Neuronal stem cell (in vitro differentiated cells): ENCODE data around the gene KCTD21.

Source experiments
- DNase-seq: peaks from one replicate; pipeline ENCODE4 v3.0.0-alpha.2; 2013; ENCODE audit warnings: low spot score
- H2AFZ ChIP-seq: one replicate; pipeline ENCODE4 v1.6.1; 2013; ENCODE audit warnings: mild to moderate bottlenecking, low read length, inconsistent platforms
- H2AK5ac ChIP-seq: 2 replicates; pipeline ENCODE4 v1.6.1; 2013; ENCODE audit warnings: low read depth, mild to moderate bottlenecking, inconsistent platforms, low read length, moderate library complexity, mixed read lengths
- H2BK120ac ChIP-seq: 2 replicates; pipeline ENCODE4 v1.6.1; 2013; ENCODE audit warnings: low read depth, mild to moderate bottlenecking, inconsistent platforms, low read length, moderate library complexity, mixed read lengths
- H2BK12ac ChIP-seq: one replicate; pipeline ENCODE4 v1.6.1; 2013; ENCODE audit warnings: low read length, inconsistent platforms
- H2BK15ac ChIP-seq: 2 replicates; pipeline ENCODE4 v1.6.1; 2013; ENCODE audit warnings: mild to moderate bottlenecking, low read length, inconsistent platforms, mixed read lengths
- H2BK5ac ChIP-seq: one replicate; pipeline ENCODE4 v1.6.1; 2013; ENCODE audit warnings: inconsistent platforms, mild to moderate bottlenecking, low read length, moderate library complexity
- H3K14ac ChIP-seq: one replicate; pipeline ENCODE4 v1.6.1; 2013; ENCODE audit warnings: low read length, inconsistent platforms
- H3K18ac ChIP-seq: 2 replicates; pipeline ENCODE4 v1.6.1; 2013; ENCODE audit warnings: low read length, inconsistent platforms
- H3K23ac ChIP-seq: 2 replicates; pipeline ENCODE4 v1.6.1; 2013; ENCODE audit warnings: low read depth, mild to moderate bottlenecking, mixed read lengths, low read length, inconsistent platforms; ENCODE audit not compliant: poor library complexity
- H3K27ac ChIP-seq: replicated peaks from 3 replicates; pipeline ENCODE4 v1.5.1; 2013; ENCODE audit warnings: low read length, inconsistent platforms
- H3K27me3 ChIP-seq, 3 experiments: 2 replicates each; pipeline ENCODE4 v1.6.1; 2013; ENCODE audit warnings: low read length in 3 of 3, mild to moderate bottlenecking in 2 of 3, inconsistent platforms in 1 of 3, low read depth in 1 of 3, mixed read lengths in 1 of 3, moderate library complexity in 1 of 3; ENCODE audit not compliant: control insufficient read depth in 3 of 3, insufficient read depth in 3 of 3
- H3K36me3 ChIP-seq, 2 donors: replicated peaks in 1 of 2; 2 replicates each; pipeline ENCODE4 v1.6.1; 2013; ENCODE audit warnings: low read length in 2 of 2; ENCODE audit not compliant: control insufficient read depth in 2 of 2, insufficient read depth in 2 of 2
- H3K4ac ChIP-seq: 2 replicates; pipeline ENCODE4 v1.6.1; 2013; ENCODE audit warnings: inconsistent platforms, mild to moderate bottlenecking, low read length, moderate library complexity
- H3K4me1 ChIP-seq, 2 donors: 1 replicate in 1 of 2; 2 replicates in 1 of 2; pipeline ENCODE4 v1.6.1; 2013; ENCODE audit warnings: low read length in 2 of 2, low read depth in 1 of 2; ENCODE audit not compliant: control insufficient read depth in 2 of 2, insufficient read depth in 1 of 2
- H3K4me2 ChIP-seq: one replicate; pipeline ENCODE4 v1.6.1; 2013; ENCODE audit warnings: mild to moderate bottlenecking, low read length, inconsistent platforms; ENCODE audit not compliant: insufficient read depth, poor library complexity, severe bottlenecking
- H3K4me3 ChIP-seq, 2 donors: 2 replicates each; pipeline ENCODE4 v1.5.1; 2013; ENCODE audit warnings: low read length in 2 of 2, mild to moderate bottlenecking in 2 of 2, inconsistent platforms in 1 of 2, moderate library complexity in 1 of 2
- H3K79me1 ChIP-seq: one replicate; pipeline ENCODE4 v1.6.1; 2013; ENCODE audit warnings: low read depth, mild to moderate bottlenecking, inconsistent platforms, low read length, moderate library complexity
- H3K9ac ChIP-seq: one replicate; pipeline ENCODE4 v1.6.1; 2013; ENCODE audit warnings: mild to moderate bottlenecking, low read depth, low read length, inconsistent platforms; ENCODE audit not compliant: poor library complexity
- H3K9me3 ChIP-seq, 2 donors: replicated peaks in 1 of 2; 2 replicates each; pipeline versions ENCODE3 to v1.6.1; 2013; ENCODE audit warnings: low read length in 2 of 2, mild to moderate bottlenecking in 2 of 2, inconsistent platforms in 1 of 2, low read depth in 1 of 2, mixed read lengths in 1 of 2, moderate library complexity in 1 of 2; ENCODE audit not compliant: control insufficient read depth in 2 of 2, insufficient read depth in 1 of 2
- H4K8ac ChIP-seq: one replicate; pipeline ENCODE4 v1.6.1; 2013; ENCODE audit warnings: low read depth, mild to moderate bottlenecking, inconsistent platforms, low read length, moderate library complexity
- H4K91ac ChIP-seq: one replicate; pipeline ENCODE4 v1.6.1; 2013; ENCODE audit warnings: low read length, low read depth, mild to moderate bottlenecking, inconsistent platforms; ENCODE audit not compliant: poor library complexity
- WGBS, 2 donors: extraction: QIAGEN DNeasy Blood & Tissue Kit; methylation state at CpG; one replicate each; pipeline ENCODE4 v1.1.7; 2013; ENCODE audit warnings: missing lambda C conversion rate in 2 of 2, mixed read lengths in 1 of 2; ENCODE audit not compliant: insufficient read length in 2 of 2, insufficient replicate concordance in 1 of 2; ENCODE audit errors: extremely low coverage in 2 of 2; 5-methylcytosine and 5-hydroxymethylcytosine counted together

KCTD21 gene

GRCh38 chr11:78138694-78139421, 49.6 kb downstream of the KCTD21 start:
- H3K36me3 ChIP-seq: peaks cover 9 to 72% of the 10 kb centered on the region in 2 donors
- H3K23ac ChIP-seq: no peak overlapping the region
- H3K4me1 ChIP-seq: peaks cover 5 to 8% of the 10 kb centered on the region in 2 donors
- peak; percentile 3 for DNase-seq
- peaks cover 6% of the 10 kb centered on the region for H3K79me1 ChIP-seq
- H2BK5ac ChIP-seq: no peak overlapping the region
- H2BK12ac ChIP-seq: no peak overlapping the region
- peak overlapping the region; percentile 94 for H3K4me2 ChIP-seq
- H3K27me3 ChIP-seq: no peaks in the 10 kb centered on the region
- peak overlapping the region; percentile 73 for H2AFZ ChIP-seq
- H2BK120ac ChIP-seq: no peak overlapping the region
- no peak overlapping the region for H3K14ac ChIP-seq
- no peak overlapping the region for H4K91ac ChIP-seq
- H2BK15ac ChIP-seq: no peak overlapping the region
- peak overlapping the region; percentile 91 for H3K18ac ChIP-seq
- WGBS, 2 donors: no CpG with 5 or more reads among the region's 12 CpGs
- H2AK5ac ChIP-seq: no peak overlapping the region
- H4K8ac ChIP-seq: peak overlapping the region; percentile 31
- peaks cover 0 to 18% of the 10 kb centered on the region in 2 donors for H3K9me3 ChIP-seq
- no peak overlapping the region for H3K4ac ChIP-seq
- H3K9ac ChIP-seq: peak overlapping the region; percentile 87
- peak overlapping the region; percentile 84 to 93 for H3K4me3 ChIP-seq
- peak overlapping the region; percentile 33 for H3K27ac ChIP-seq

- Histone ChIP-seq H3K27me3 (no peaks in the 10 kb centered on the region), H2BK12ac (no peak overlapping the region), H3K4me1 (peaks cover 5 to 8% of the 10 kb centered on the region in 2 donors), H4K91ac (no peak overlapping the region), H3K18ac (no peak overlapping the region), H2BK5ac (no peak overlapping the region), H3K79me1 (peaks cover 6% of the 10 kb centered on the region), H3K9ac (no peak overlapping the region), H3K14ac (no peak overlapping the region), H3K4me2 (peak overlapping the region; percentile 94), H4K8ac (no peak overlapping the region), H3K9me3 (peaks cover 0 to 22% of the 10 kb centered on the region in 2 donors), H3K27ac (no peak overlapping the region), H2AK5ac (no peak overlapping the region), H2AFZ (no peak overlapping the region), H3K4ac (no peak overlapping the region), H2BK120ac (no peak overlapping the region), H3K36me3 (peaks cover 9 to 72% of the 10 kb centered on the region in 2 donors), H3K4me3 (peak overlapping the region in 1 of 2 donors; percentile 84), H3K23ac (no peak overlapping the region), H2BK15ac (no peak overlapping the region)
- no CpG with 5 or more reads among the region's 4 CpGs for WGBS, 2 donors
- DNase-seq: no peak
Observed at GRCh38 chr11:78138291-78138690, 50.1 kb downstream of the KCTD21 start.

GRCh38 chr11:78132475-78132874, 56.0 kb downstream of the KCTD21 start:
- no peak overlapping the region for H3K18ac ChIP-seq
- no peak overlapping the region for H3K27ac ChIP-seq
- WGBS, 2 donors: no CpG with 5 or more reads among the region's 2 CpGs
- H4K91ac ChIP-seq: no peak overlapping the region
- no peak for DNase-seq
- H2AK5ac ChIP-seq: no peak overlapping the region
- H4K8ac ChIP-seq: no peak overlapping the region
- H3K23ac ChIP-seq: no peak overlapping the region
- H3K9ac ChIP-seq: no peak overlapping the region
- no peaks in the 10 kb centered on the region for H3K79me1 ChIP-seq
- H2BK5ac ChIP-seq: no peak overlapping the region
- no peaks in the 10 kb centered on the region for H3K4me1 ChIP-seq
- no peak overlapping the region for H2BK12ac ChIP-seq
- no peak overlapping the region for H3K4me3 ChIP-seq
- H2AFZ ChIP-seq: no peak overlapping the region
- no peak overlapping the region for H2BK15ac ChIP-seq
- peaks cover 5 to 63% of the 10 kb centered on the region in 2 donors for H3K36me3 ChIP-seq
- H3K9me3 ChIP-seq: peaks cover 0 to 26% of the 10 kb centered on the region in 2 donors
- no peak overlapping the region for H3K4ac ChIP-seq
- no peaks in the 10 kb centered on the region for H3K27me3 ChIP-seq
- H2BK120ac ChIP-seq: no peak overlapping the region
- H3K14ac ChIP-seq: no peak overlapping the region
- no peak overlapping the region for H3K4me2 ChIP-seq

- Histone ChIP-seq H3K27ac (no peak overlapping the region), H3K4ac (no peak overlapping the region), H2BK120ac (no peak overlapping the region), H3K4me3 (no peak overlapping the region), H3K4me2 (no peak overlapping the region), H3K18ac (no peak overlapping the region), H3K9ac (no peak overlapping the region), H4K91ac (no peak overlapping the region), H3K4me1 (no peaks in the 10 kb centered on the region), H2BK15ac (no peak overlapping the region), H2AK5ac (no peak overlapping the region), H3K36me3 (peaks cover 5 to 63% of the 10 kb centered on the region in 2 donors), H3K27me3 (no peaks in the 10 kb centered on the region), H4K8ac (no peak overlapping the region), H3K23ac (no peak overlapping the region), H2AFZ (no peak overlapping the region), H3K79me1 (no peaks in the 10 kb centered on the region), H3K9me3 (peaks cover 0 to 23% of the 10 kb centered on the region in 2 donors), H3K14ac (no peak overlapping the region), H2BK5ac (no peak overlapping the region), H2BK12ac (no peak overlapping the region)
- no CpG with 5 or more reads among the region's 3 CpGs for WGBS, 2 donors
- DNase-seq: no peak
Observed at GRCh38 chr11:78131956-78132355, 56.5 kb downstream of the KCTD21 start.
